ENCODE results near the gene MOB1B.
"Not testable (repeated sequence)": the region's sequence is repeated elsewhere in the genome, so short reads cannot be mapped to it uniquely, and the experiment has no call there.

- not testable (repeated sequence) for TF ChIP-seq CTCF, POLR2A (IDR thresholded peaks at IDR 0.05)
Measured at GRCh38 chr4:71005025-71005424, 102.9 kb downstream of the MOB1B start.
